ENCODE measurements around the gene C22orf31. TPM values are rescaled to one million over a fixed set of nuclear protein-coding genes. Genes with fewer than 3 reads are reported as not detected.

C22orf31 gene
- polyA plus RNA-seq, 3 donors: 0.95 to 1.6 (median 1.3) TPM

GRCh38 chr22:29082826-29083545 is 21.4 kb upstream of the C22orf31 start:
- no peak for DNase-seq (ENCODE audit: low read depth in 3 of 3, low spot score in 2 of 3)

DNA sequence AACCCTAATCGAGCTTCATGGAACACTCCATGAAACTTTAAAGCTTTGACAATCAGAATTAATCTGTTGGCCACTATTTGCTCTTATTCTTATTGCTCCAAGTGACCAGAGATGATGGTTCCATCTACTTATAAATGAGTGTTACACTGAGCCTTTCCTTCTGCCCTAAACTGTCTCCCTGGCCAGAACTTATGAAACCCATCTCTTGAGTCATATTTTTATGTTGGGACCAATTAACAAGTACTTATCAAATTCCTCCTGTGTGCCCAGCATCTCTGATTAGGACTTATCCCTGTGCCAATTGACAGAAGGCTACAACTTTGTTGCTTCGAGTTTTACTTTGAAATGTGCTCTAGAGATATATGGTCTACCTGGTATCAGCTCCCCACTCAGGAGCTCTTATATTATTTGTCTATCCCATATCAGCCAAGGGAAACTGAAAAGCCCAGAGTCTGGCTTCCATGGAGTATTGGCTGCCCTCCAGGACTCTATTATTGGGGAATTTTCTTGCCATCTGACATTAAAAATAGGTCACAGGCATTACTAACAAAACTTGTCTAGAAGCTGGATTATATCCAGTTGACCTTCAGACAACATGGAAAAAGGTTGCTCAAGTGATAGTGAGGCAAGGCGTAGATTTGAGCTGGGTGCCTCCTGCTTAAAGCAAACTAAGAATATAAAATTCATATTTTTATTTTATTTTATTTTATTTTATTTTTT is 20.0 kb upstream of the C22orf31 start:
- no peak for DNase-seq (ENCODE audit: low read depth in 3 of 3, low spot score in 2 of 3)

DNA sequence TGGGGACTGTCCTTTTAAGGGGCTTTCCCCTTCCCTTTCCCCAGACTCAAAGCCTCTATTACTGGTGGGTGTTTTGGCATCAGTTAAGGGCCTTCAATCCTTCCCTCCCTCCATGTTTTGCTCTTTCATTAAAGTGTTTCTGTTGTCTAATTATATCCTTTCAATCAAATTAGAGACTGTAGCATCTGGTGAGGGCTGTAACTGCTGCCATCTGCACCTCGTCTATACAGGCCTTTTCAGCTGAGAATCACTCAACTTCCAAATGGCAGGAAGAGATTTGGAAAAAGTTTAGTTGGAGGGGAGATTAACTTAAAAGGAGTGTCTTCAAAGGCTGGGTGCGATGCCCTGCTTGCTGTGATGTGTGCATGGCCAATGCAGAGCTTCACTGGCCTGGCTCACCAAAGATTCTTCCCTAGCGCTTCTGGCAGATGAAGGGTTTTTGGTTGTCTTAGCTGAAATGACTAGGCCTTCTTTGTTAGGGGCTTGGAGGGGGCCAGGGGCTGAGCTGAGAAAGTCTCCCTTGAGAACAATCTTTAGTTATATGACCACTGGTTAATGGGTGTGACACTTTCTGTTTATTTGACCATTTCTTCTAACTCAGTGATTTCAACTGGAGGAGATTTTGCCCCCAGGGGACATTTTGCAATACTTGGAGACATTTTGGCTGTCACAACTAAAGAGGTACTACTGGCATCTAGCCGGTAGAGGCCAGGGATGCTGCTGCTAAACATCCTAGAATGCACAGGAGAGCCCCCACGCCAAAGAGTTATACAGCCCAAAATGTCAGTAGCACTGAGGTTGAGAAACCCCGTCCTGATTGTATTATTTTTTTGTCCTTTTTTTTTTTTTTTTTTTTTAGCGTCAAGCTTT is 18.7 kb upstream of the C22orf31 start:
- no peak for DNase-seq (ENCODE audit: low read depth in 3 of 3, low spot score in 2 of 3)

GRCh38 chr22:29079218-29079901 is 17.7 kb upstream of the C22orf31 start:
- DNase-seq (ENCODE audit: low read depth in 3 of 3, low spot score in 2 of 3): no peak

- DNase-seq (ENCODE audit: low read depth in 3 of 3, low spot score in 2 of 3): no peak
Observed at GRCh38 chr22:29078869-29079207, 17.2 kb upstream of the C22orf31 start.

DNA sequence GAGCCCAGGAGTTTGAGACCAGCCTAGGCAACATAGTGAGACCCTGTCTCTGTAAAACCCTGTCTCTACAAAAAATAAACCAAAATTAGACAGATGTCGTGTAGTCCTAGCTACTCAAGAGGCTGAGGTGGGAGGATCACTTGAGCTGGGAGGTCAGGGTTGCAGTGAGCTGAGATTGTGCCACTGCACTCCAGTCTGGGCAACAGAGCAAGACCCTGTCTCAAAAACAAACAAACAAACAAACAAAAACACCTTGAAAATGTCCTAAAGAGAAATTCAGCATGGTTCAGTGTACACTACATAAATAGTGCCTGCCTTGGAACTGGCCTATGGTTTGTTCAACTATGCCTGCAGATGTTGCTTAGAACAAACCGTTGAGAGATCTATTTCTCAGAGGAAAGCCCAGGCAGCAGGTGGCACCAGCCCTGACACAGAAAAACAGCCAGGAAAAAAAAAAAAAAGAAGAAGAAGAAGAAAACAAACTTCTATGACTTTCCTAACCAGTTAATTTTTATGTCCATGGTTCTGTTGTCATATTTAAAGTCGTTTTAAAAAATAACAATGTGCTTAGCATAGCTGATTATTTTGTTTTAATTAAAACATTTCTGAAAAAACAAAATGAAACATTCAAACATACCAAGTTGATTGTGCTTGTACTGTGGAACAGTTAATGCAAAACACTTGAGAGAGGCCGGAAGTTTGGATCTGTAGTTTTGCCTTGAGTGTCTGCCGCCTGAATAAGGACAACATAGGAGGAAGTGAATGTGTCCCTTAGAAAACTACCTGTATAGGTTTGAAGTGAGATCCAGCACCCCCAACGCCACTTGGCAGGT is 16.6 kb upstream of the C22orf31 start:
- no peak for DNase-seq (ENCODE audit: low read depth in 3 of 3, low spot score in 2 of 3)

DNA sequence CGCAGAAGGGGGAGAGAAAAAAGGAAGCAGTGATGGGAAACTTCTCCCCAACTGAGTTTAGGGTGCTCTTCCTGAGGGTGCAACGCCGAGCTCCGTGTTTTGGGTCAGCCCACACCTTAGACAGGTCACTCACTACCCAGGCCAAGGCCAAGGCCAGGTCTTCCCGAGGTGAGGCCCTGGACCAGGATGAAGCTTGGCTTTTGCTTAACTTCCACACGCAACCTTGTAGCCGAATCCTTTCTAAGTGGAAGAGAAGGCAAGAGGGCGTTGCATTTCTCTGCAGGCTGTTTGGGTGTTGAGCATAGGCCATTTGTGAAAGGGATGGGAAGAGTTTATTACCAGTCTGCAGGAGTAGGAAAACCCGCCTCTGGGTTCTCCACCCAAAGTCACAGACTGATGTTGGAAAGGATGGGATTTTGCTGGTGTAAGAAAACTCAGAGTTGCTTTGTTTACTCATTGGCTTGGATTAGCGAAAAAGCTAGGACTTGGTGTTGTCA is 12.7 kb upstream of the C22orf31 start:
- DNase-seq (ENCODE audit: low read depth in 3 of 3, low spot score in 2 of 3): no peak

DNA sequence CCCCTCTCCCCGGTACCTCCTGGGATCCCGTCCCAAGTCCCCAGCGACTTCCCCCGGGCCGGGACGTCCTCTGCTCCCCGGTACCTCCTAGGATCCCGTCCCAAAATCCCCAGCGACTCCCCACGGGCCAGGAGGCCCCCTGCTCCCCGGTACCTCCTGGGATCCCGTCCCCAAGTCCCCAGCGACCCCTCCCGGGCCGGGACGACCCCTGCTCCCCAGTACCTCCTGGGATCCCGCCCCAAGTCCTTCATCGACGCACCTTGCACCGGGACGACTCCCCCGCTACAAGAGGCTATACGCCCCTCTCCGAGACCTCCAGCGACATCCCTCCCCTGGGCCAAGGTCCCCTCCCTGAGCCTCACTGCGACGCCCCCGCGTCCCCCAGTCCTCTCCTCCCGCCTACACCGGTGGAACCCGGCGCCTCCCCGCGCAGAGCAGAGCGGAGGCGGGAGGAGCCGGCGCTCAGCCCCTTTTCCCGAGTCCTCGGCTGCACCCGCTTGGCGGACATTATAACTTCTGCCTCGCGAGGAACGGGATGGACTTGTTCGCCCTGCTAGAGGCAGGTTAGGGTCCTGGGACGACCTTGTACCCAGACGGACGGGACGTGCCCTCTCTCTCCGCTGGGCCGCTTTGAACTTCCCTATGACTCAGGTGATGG is 12.1 kb upstream of the C22orf31 start:
- peak in 2 of 3 donors; percentile 44 to 51 for DNase-seq (ENCODE audit: low read depth in 3 of 3, low spot score in 2 of 3)

DNA sequence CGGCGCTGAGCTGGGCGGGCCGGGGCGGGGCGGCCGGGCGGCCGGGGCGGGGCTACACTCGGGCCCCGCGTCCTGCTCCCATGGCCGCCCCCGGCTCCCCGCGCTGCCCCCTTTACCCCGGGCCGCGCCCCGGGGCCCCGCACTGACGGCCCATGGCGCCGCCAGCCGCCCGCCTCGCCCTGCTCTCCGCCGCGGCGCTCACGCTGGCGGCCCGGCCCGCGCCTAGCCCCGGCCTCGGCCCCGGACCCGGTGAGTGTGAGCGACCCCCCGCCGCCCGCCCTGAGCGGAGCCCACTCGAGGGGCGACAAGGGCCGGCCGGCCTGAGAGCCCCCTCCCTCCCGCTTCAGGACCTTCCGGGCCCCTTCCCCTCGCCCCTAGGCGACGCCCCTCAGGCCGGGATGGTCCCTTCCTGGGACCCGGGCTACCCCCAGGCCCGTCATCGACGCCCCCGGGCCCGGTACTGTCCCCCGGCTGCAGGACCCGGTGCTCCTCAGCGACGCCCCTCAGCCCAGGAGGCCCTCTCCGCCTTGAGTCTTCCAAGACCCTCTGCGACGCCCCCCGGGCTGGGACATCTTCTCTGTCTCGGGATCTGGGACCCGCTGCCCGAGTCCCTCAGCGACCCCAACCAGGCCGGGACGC is 11.5 kb upstream of the C22orf31 start, which contains the start of gene KREMEN1:
Gene KREMEN1, plus strand, starts transcription at position 57 of the 639 bp plus-strand sequence. Its CDS starts 96 bp downstream, at position 153.
- no peak for DNase-seq (ENCODE audit: low read depth in 3 of 3, low spot score in 2 of 3)

GRCh38 chr22:29072193-29072978 is 10.8 kb upstream of the C22orf31 start:
- peak; percentile 36 to 75 (median 60) for DNase-seq (ENCODE audit: low read depth in 3 of 3, low spot score in 2 of 3)

DNA sequence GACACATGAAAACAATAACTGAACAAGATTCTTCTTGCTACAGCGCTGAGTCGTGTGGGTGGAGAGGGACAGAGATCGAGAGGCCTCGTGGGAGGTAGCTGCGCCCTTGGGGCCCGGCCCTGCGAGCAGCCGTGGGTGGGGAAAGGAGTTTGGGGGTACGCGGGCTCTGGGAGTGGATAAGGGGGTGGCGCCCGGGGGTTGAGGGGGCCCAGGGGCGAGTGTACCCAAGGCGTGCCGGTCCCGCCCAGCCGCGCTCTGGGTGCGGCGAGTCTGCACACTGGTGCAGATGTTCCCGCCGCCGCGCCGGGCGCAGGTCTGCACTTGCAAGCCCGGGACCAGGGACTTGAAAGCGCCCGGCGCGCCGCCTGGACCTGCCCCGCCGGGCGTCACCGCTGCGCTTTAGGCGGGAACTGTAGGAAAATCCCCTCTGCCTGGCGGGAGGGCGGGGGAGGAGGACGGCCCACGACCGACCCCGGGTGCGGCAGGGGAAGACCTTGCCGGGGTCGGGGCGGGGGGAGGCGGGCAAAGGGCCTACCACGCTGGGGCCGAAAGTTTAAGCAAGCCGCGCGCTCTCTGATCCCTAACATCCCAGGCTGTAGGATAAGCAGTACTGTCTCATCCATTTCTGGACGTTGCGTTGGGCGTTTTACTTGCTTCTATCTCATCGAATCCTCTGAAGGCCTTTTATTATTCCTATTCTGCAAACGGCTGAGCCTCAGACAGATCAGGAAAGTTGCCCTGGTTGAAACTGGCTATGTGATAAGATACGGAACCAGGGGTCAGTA is 9.8 kb upstream of the C22orf31 start:
- no peak for DNase-seq (ENCODE audit: low read depth in 3 of 3, low spot score in 2 of 3)

GRCh38 chr22:29070490-29070889 is 8.9 kb upstream of the C22orf31 start:
- no peak for DNase-seq (ENCODE audit: low read depth in 3 of 3, low spot score in 2 of 3)

DNA sequence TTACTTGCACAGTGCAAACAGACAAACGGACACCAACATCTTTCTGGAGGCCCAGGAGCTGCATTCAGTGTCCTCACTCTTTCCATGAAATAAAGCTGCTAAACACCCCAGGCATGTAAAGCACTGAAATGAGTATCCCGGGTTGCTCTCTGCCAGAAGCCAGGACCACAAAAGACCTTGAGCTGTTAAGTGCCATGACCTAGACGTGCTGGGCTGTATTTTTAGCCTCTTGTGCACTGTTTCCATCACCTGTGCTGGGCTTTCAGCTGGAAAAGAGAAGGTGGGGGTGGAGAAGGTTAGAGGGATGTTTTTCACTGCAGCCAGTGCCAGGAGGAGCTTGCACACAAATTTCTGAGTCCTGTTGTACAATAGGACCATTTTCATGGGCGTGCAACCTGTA is 7.8 kb upstream of the C22orf31 start:
- no peak for DNase-seq (ENCODE audit: low read depth in 3 of 3, low spot score in 2 of 3)

DNA sequence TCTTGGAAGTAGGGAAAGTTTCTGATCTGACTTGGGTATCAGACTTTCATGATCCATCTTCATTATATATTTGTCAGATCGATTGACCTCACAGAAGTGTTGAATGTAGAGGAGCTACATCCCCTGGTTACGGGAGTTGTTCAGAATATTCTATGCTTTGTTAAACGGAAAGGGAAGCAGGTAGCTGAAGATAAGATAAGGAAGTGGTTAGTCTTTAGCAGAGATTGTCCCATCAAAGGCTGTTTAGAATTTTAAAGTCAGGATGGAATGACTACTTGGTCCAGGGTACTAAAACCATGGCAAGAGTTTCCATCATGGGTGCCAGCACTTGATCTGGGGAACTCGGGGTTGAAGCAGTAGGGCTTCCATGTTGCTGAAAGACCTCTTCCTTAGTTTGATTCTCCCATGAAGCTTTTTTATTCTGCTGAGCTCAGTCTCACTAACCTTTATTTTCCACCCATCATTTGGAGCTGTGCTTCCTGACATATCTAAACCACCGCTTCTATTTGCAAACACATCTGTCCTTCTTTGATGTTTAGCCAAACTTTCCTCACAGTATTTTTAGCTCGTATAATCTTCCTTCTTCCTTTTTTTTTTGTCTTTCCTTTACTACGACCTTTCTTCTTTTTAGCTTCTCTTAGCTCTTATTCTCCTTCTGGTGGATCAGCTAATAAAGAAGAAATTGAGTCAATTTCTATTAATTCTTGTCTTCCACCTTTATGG is 4.0 kb upstream of the C22orf31 start:
- no peak for DNase-seq (ENCODE audit: low read depth in 3 of 3, low spot score in 2 of 3)

- no peak for DNase-seq (ENCODE audit: low read depth in 3 of 3, low spot score in 2 of 3)
Observed at GRCh38 chr22:29062286-29062821, 723 bp upstream of the C22orf31 start.

GRCh38 chr22:29060931-29061330 is 700 bp downstream of the C22orf31 start:
- DNase-seq (ENCODE audit: low read depth in 3 of 3, low spot score in 2 of 3): no peak
